B cell (primary cell): Measurements from ENCODE around the gene SUB1. TPM values are rescaled to one million over a fixed set of nuclear protein-coding genes. Genes with fewer than 3 reads are reported as not detected.

ENCODE experiments used
- ATAC-seq: fragments of 200-7000 bp; cut with Tn5 transposase; one replicate; pipeline ENCODE4 v1.10.0; 2021; ENCODE audit warnings: low read depth, mild to moderate bottlenecking, moderate number of reproducible peaks, moderate library complexity
- CTCF ChIA-PET: fragments of 350-600 bp; sonication (Branson Sonifier 250); formaldehyde crosslinking; loops from one replicate; lab custom pipeline; 2021; ENCODE audit warnings: antibody characterized with exemption, inconsistent platforms; lab: Charles Lee
- POLR2A ChIA-PET: fragments of 350-600 bp; sonication (Branson Sonifier 250); formaldehyde crosslinking; loops from one replicate; lab custom pipeline; 2021; ENCODE audit warnings: antibody characterized with exemption; lab: Charles Lee
- DNase-seq: peaks from one replicate; pipeline ENCODE4 v3.0.0; 2013
- H2AFZ ChIP-seq: 2 replicates; pipeline ENCODE4 v1.6.1; 2012; ENCODE audit warnings: mild to moderate bottlenecking, low read depth, low read length; ENCODE audit not compliant: insufficient read depth, poor library complexity, severe bottlenecking
- H3K27ac ChIP-seq, 2 donors: 1 replicate in 1 of 2; 2 replicates in 1 of 2; pipeline ENCODE4 v1.5.1; 2012 to 2013; ENCODE audit warnings: low read length in 2 of 2, mild to moderate bottlenecking in 2 of 2, moderate library complexity in 1 of 2
- H3K27me3 ChIP-seq, 4 experiments: fragments of 200-600 bp in 1 of 4; sonication (generic) in 1 of 4; replicated peaks in 1 of 4; 1 replicate in 2 of 4; 2 replicates in 2 of 4; pipeline versions ENCODE4 v1.6.1 to v1.7.0; 2013 to 2016; ENCODE audit warnings: low read length in 3 of 4, mild to moderate bottlenecking in 2 of 4, mixed read lengths in 1 of 4, moderate library complexity in 1 of 4; ENCODE audit not compliant: insufficient read depth in 4 of 4, control insufficient read depth in 3 of 4; ENCODE audit errors: control extremely low read depth in 1 of 4
- H3K36me3 ChIP-seq, 2 experiments: replicated peaks in 1 of 2; 1 replicate in 1 of 2; 2 replicates in 1 of 2; pipeline versions ENCODE4 v1.6.1 to v1.7.1; 2013; ENCODE audit warnings: low read length in 1 of 2; ENCODE audit not compliant: insufficient read depth in 2 of 2, control insufficient read depth in 1 of 2; ENCODE audit errors: control extremely low read depth in 1 of 2, extremely low read depth in 1 of 2
- H3K4me1 ChIP-seq, 2 donors: fragments of 200-600 bp in 1 of 2; sonication (generic) in 1 of 2; 1 replicate in 1 of 2; 2 replicates in 1 of 2; pipeline versions ENCODE4 v1.5.1 to v1.6.1; 2013 to 2017; ENCODE audit warnings: low read length in 2 of 2; ENCODE audit not compliant: control insufficient read depth in 2 of 2, insufficient read depth in 2 of 2
- H3K4me2 ChIP-seq: replicated peaks from 2 replicates; pipeline ENCODE3; 2012; ENCODE audit warnings: mild to moderate bottlenecking, low read depth, low read length; ENCODE audit not compliant: poor library complexity, severe bottlenecking
- H3K4me3 ChIP-seq, 5 experiments: fragments of 200-600 bp in 1 of 5; sonication (generic) in 1 of 5; 1 replicate in 3 of 5; 2 replicates in 2 of 5; pipeline versions ENCODE4 v1.5.1 to v1.7.0; 2011 to 2016; ENCODE audit warnings: low read length in 4 of 5, mild to moderate bottlenecking in 4 of 5, low read depth in 2 of 5, control low read depth in 1 of 5, moderate library complexity in 1 of 5; ENCODE audit not compliant: insufficient read depth in 1 of 5; ENCODE audit errors: control extremely low read depth in 1 of 5, extremely low read depth in 1 of 5
- H3K79me2 ChIP-seq: fragments of 200-600 bp; sonication (generic); one replicate; pipeline ENCODE4 v1.6.0; 2016; ENCODE audit warnings: low read length; ENCODE audit not compliant: control insufficient read depth, insufficient read depth
- H3K9ac ChIP-seq: fragments of 200-600 bp; sonication (generic); 2 replicates; pipeline ENCODE4 v1.6.1; 2017; ENCODE audit warnings: mild to moderate bottlenecking, low read length, moderate library complexity
- H3K9me3 ChIP-seq, 3 donors: one replicate each; pipeline versions ENCODE4 v1.6.1 to v1.7.1; 2013; ENCODE audit warnings: low read length in 2 of 3; ENCODE audit not compliant: control insufficient read depth in 2 of 3, insufficient read depth in 1 of 3; ENCODE audit errors: control extremely low read depth in 1 of 3
- H4K20me1 ChIP-seq: 2 replicates; pipeline ENCODE4 v1.6.0; 2012; ENCODE audit warnings: mild to moderate bottlenecking, low read length; ENCODE audit not compliant: insufficient read depth, control insufficient read depth, poor library complexity, severe bottlenecking
- H3K27ac Mint-ChIP-seq: one replicate; pipeline ENCODE4 v1.8.0; 2021; ENCODE audit warnings: mixed read lengths
- H3K27me3 Mint-ChIP-seq: one replicate; pipeline ENCODE4 v1.8.0; 2021; ENCODE audit warnings: mixed read lengths
- H3K4me1 Mint-ChIP-seq: one replicate; pipeline ENCODE4 v1.8.0; 2021; ENCODE audit warnings: mixed read lengths
- H3K4me3 Mint-ChIP-seq: one replicate; pipeline ENCODE4 v1.8.0; 2021; ENCODE audit warnings: mixed read lengths
- H3K9me3 Mint-ChIP-seq: one replicate; pipeline ENCODE4 v1.8.0; 2022; ENCODE audit warnings: mixed read lengths; ENCODE audit not compliant: insufficient read depth
- EZH2 ChIP-seq: IDR thresholded peaks from 2 replicates; pipeline ENCODE4 v1.6.1; 2012; ENCODE audit warnings: borderline replicate concordance, low read depth, mild to moderate bottlenecking, moderate library complexity, low read length; ENCODE audit not compliant: insufficient read depth, poor library complexity, severe bottlenecking
- WGBS: methylation state at CpG from one replicate; pipeline ENCODE4 v1.1.5; 2013; ENCODE audit warnings: missing lambda C conversion rate; ENCODE audit not compliant: insufficient coverage; 5-methylcytosine and 5-hydroxymethylcytosine counted together
- intact Hi-C: fragments of 100-400 bp; cut with micrococcal nuclease; formaldehyde crosslinking; loops from one replicate; pipeline ENCODE4 v1.10.0; 2022
- polyA plus RNA-seq: library from polyadenylated mRNA; depleted of rRNA; stranded (reverse); fragments of >200 nt; gene quantifications from 2 replicates; pipeline ENCODE4 v1.2.3, GENCODE V29; 2012
- total RNA-seq, 2 donors: library from RNA; stranded (reverse); fragments of 120-200 nt in 1 of 2; gene quantifications; 1 replicate in 1 of 2; 2 replicates in 1 of 2; pipeline versions ENCODE4 v1.2.3 to v1.2.4, GENCODE V29; 2013 to 2022
- TF ChIP-seq, protein P1 (sequence below): fragments of 200-600 bp; IDR thresholded peaks from one replicate; pipeline ENCODE4 v1.8.0; 2022; ENCODE audit warnings: antibody characterized with exemption, mild to moderate bottlenecking

Gene SUB1
- total and polyA plus RNA-seq, 2 donors (not counting 1 experiment from before 2014, with no cell fraction given) = 55.4 to 117 TPM

DNA sequence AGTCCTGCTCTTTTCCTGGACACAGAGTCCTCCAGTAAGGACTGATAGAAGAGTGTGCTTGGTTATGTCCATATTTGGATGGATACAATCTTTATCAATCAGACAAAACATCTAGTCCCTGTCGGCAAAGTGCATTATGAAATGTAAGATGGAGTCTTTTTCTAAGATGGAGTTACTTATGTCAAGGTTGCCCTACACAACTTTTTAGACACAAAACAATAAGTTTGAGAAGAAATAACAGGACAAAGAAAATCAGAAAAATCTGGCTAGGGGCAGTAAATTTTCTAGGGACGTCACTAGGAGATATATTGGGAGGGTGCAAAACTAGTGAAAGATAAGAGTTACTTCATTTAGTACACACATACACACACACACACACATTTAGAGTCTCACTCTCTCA, 23.3 kb upstream of the SUB1 start:
- Histone ChIP-seq H4K20me1 (no peaks in the 10 kb centered on the region), H3K4me3 (no peak overlapping the region), H2AFZ (no peak overlapping the region), H3K79me2 (no peaks in the 10 kb centered on the region), H3K4me1 (peaks cover 3 to 5% of the 10 kb centered on the region in 2 donors), H3K27me3 (no peaks in the 10 kb centered on the region), H3K9me3 (no peaks in the 10 kb centered on the region), H3K36me3 (no peaks in the 10 kb centered on the region), H3K9ac (no peak overlapping the region), H3K27ac (no peak overlapping the region), H3K4me2 (no peak overlapping the region)
- no peaks in the 10 kb centered on the region for H3K27me3 Mint-ChIP-seq
- ChIA-PET POLR2A (no interaction called here), CTCF (no interaction called here)
- no peak overlapping the region for H3K4me3 Mint-ChIP-seq
- peaks cover 6% of the 10 kb centered on the region for H3K4me1 Mint-ChIP-seq
- no peaks in the 10 kb centered on the region for H3K9me3 Mint-ChIP-seq
- intact Hi-C loops = no loop called here
- H3K27ac Mint-ChIP-seq = no peak overlapping the region
- WGBS = no CpG with 5 or more reads among the region's 2 CpGs
- DNase-seq (no peak), ATAC-seq (no peak)
- TF ChIP-seq, protein P1, sequence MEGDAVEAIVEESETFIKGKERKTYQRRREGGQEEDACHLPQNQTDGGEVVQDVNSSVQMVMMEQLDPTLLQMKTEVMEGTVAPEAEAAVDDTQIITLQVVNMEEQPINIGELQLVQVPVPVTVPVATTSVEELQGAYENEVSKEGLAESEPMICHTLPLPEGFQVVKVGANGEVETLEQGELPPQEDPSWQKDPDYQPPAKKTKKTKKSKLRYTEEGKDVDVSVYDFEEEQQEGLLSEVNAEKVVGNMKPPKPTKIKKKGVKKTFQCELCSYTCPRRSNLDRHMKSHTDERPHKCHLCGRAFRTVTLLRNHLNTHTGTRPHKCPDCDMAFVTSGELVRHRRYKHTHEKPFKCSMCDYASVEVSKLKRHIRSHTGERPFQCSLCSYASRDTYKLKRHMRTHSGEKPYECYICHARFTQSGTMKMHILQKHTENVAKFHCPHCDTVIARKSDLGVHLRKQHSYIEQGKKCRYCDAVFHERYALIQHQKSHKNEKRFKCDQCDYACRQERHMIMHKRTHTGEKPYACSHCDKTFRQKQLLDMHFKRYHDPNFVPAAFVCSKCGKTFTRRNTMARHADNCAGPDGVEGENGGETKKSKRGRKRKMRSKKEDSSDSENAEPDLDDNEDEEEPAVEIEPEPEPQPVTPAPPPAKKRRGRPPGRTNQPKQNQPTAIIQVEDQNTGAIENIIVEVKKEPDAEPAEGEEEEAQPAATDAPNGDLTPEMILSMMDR = no peak
- no peak for TF ChIP-seq EZH2

DNA sequence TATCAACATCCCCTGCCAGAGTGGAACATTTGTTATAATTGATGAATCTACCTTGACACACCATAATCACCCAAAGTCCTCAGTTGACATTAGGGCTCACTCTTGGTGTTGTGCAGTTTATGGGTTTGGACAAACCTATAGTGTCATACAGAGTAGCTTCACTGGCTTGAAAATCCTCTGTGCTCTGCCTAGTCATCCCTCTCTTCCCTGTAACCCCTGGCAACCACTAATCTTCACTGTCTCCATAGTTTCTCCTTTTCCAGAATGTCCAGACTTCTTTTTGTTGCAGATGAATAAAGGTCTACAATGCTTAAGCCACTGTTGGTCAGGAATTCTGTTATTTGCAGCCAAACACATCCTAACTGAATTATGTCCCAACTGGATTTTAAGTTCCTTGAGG, 22.5 kb upstream of the SUB1 start:
- no peak for TF ChIP-seq EZH2
- TF ChIP-seq, protein P1 = no peak
- Mint-ChIP-seq H3K27ac (no peak overlapping the region), H3K4me1 (peaks cover 6% of the 10 kb centered on the region), H3K4me3 (no peak overlapping the region), H3K9me3 (no peaks in the 10 kb centered on the region), H3K27me3 (no peaks in the 10 kb centered on the region)
- Histone ChIP-seq H3K27ac (no peak overlapping the region), H3K9me3 (no peaks in the 10 kb centered on the region), H2AFZ (no peak overlapping the region), H3K79me2 (no peaks in the 10 kb centered on the region), H3K27me3 (no peaks in the 10 kb centered on the region), H3K36me3 (no peaks in the 10 kb centered on the region), H3K4me3 (no peak overlapping the region), H3K4me2 (no peak overlapping the region), H4K20me1 (no peaks in the 10 kb centered on the region), H3K4me1 (peaks cover 3 to 5% of the 10 kb centered on the region in 2 donors), H3K9ac (no peak overlapping the region)
- intact Hi-C loops = no loop called here
- no peak for ATAC-seq
- ChIA-PET CTCF (interaction anchor here (1.5 kb wide), 1 partner anchor 72 kb away, joined by 4 read pairs; no protein-coding TSS in a partner anchor), POLR2A (no interaction called here)
- no peak for DNase-seq
